Kidney (tissue), 14 donors: ENCODE results near the gene DYNC1I1. TPM values are rescaled to one million over a fixed set of nuclear protein-coding genes. Genes with fewer than 3 reads are reported as not detected.
A peak's percentile ranks its signal among the peaks of the same experiment; 100 is the strongest.

Experiments
- DNase-seq, 5 donors: peaks; one replicate each; pipeline ENCODE4 v3.0.0-alpha.2; 2013 to 2020
- FAIRE-seq: peaks from 2 replicates; lab custom pipeline; 2012; peaks lifted over from hg19 to GRCh38; lab: Jason Lieb, UNC
- H3K27ac ChIP-seq, 2 donors: one replicate each; pipeline ENCODE4 v1.7.0; 2013; ENCODE audit warnings: low read depth in 2 of 2, low read length in 2 of 2, inconsistent platforms in 1 of 2
- H3K27me3 ChIP-seq: one replicate; pipeline ENCODE4 v1.7.1; 2013; ENCODE audit warnings: low read length, inconsistent platforms; ENCODE audit not compliant: control insufficient read depth, insufficient read depth
- H3K36me3 ChIP-seq, 3 donors: one replicate each; pipeline versions ENCODE4 v1.7.0 to v1.7.1; 2013; ENCODE audit warnings: low read length in 3 of 3, control low read depth in 1 of 3, inconsistent platforms in 1 of 3; ENCODE audit not compliant: insufficient read depth in 3 of 3, control insufficient read depth in 2 of 3
- H3K4me1 ChIP-seq, 3 donors: one replicate each; pipeline versions ENCODE4 v1.7.0 to v1.7.1; 2013; ENCODE audit warnings: low read length in 3 of 3, inconsistent platforms in 1 of 3, low read depth in 1 of 3; ENCODE audit not compliant: control insufficient read depth in 2 of 3, insufficient read depth in 2 of 3
- H3K4me3 ChIP-seq, 3 donors: one replicate each; pipeline versions ENCODE4 v1.7.0 to v1.8.1; 2013; ENCODE audit warnings: low read length in 3 of 3, control low read depth in 1 of 3, inconsistent platforms in 1 of 3
- H3K9ac ChIP-seq, 3 donors: one replicate each; pipeline versions ENCODE4 v1.7.0 to v1.7.1; 2013; ENCODE audit warnings: low read length in 3 of 3, control low read depth in 1 of 3, inconsistent platforms in 1 of 3
- H3K9me3 ChIP-seq, 3 donors: one replicate each; pipeline versions ENCODE4 v1.7.0 to v1.7.1; 2013; ENCODE audit warnings: low read length in 3 of 3, control low read depth in 1 of 3, inconsistent platforms in 1 of 3; ENCODE audit not compliant: control insufficient read depth in 2 of 3, insufficient read depth in 1 of 3
- CTCF ChIP-seq: IDR thresholded peaks from 3 replicates; pipeline ENCODE4 v1.5.1; 2012; ENCODE audit warnings: mild to moderate bottlenecking, moderate library complexity, borderline replicate concordance; ENCODE audit not compliant: insufficient read depth; ENCODE audit errors: extremely low read depth
- intact Hi-C: fragments of 100-400 bp; cut with DNase I; formaldehyde crosslinking; loops from one replicate; pipeline ENCODE4 v1.11.1; 2022
- polyA plus RNA-seq: library from polyadenylated mRNA; stranded (reverse); fragments of 350-450 nt; fragmentation: Illumina TruSeq; extraction: RNeasy Lipid Tissue Mini Kit (QIAGEN cat#74804); gene quantifications from one replicate; pipeline ENCODE4 v1.2.3, GENCODE V29; 2014; ENCODE audit warnings: low read depth, low replicate concordance; ENCODE audit not compliant: insufficient read depth
- total RNA-seq: library from RNA; stranded (reverse); fragmentation: NEBNext Ultra II Directional; extraction: Animal tissue kit (Norgen Biotek cat#: 25700); gene quantifications from one replicate; pipeline ENCODE4 v1.2.1, GENCODE V29; 2021
- donor health status: control.
- donor health status: control.
- donor health status: control.
- donor health status: control.
- donor health status: control.
- donor health status: DM: yes; HTN: yes; CAD: no.
- donor health status: Normal renal cell carcinoma (clear cell type).

The DYNC1I1 gene
- total and polyA plus RNA-seq, 2 donors from 2014 or later: 2.3 to 2.6 TPM

GRCh38 chr7:95766657-95767056, 5.7 kb upstream of the DYNC1I1 start:
- DNase-seq (no peak), FAIRE-seq (no peak)
- Histone ChIP-seq H3K36me3 (no peaks in the 10 kb centered on the region), H3K9ac (no peak overlapping the region), H3K4me3 (no peak overlapping the region), H3K4me1 (no peaks in the 10 kb centered on the region), H3K27ac (no peak overlapping the region), H3K9me3 (no peaks in the 10 kb centered on the region), H3K27me3 (no peaks in the 10 kb centered on the region)
- TF ChIP-seq CTCF: no peak
- intact Hi-C loops: no loop called here

GRCh38 chr7:95772771-95773581, 622 bp downstream of the DYNC1I1 start:
- DNase-seq (peak; percentile 16 to 55 (median 41)), FAIRE-seq (no peak)
- intact Hi-C loops: no loop called here
- no peaks in the 10 kb centered on the region for H3K9me3 ChIP-seq
- H3K27ac ChIP-seq: no peak overlapping the region
- H3K27me3 ChIP-seq: no peaks in the 10 kb centered on the region
- peak overlapping the region in 2 of 3 donors; percentile 53 to 66 for H3K4me3 ChIP-seq
- no peaks in the 10 kb centered on the region for H3K36me3 ChIP-seq
- H3K4me1 ChIP-seq: peaks cover 0 to 2% (median 0%) of the 10 kb centered on the region in 3 donors
- TF ChIP-seq CTCF: no peak
- H3K9ac ChIP-seq: no peak overlapping the region

GRCh38 chr7:95776561-95777185, 4.3 kb downstream of the DYNC1I1 start:
- no peak for FAIRE-seq
- TF ChIP-seq CTCF: no peak
- Histone ChIP-seq H3K27ac (no peak overlapping the region), H3K4me1 (peaks cover 0 to 2% (median 0%) of the 10 kb centered on the region in 3 donors), H3K9me3 (no peaks in the 10 kb centered on the region), H3K4me3 (no peak overlapping the region), H3K36me3 (no peaks in the 10 kb centered on the region), H3K27me3 (no peaks in the 10 kb centered on the region), H3K9ac (no peak overlapping the region)
- intact Hi-C loops: no loop called here
- no peak for DNase-seq
